22Rv1 (cell line): ENCODE results near the gene SPINK4.
A peak's percentile ranks its signal among the peaks of the same experiment; 100 is the strongest.

Source experiments
- CTCF ChIP-seq: fragments of 450-650 bp; IDR thresholded peaks from 2 replicates; pipeline ENCODE4 v1.5.1; 2017; ENCODE audit warnings: mild to moderate bottlenecking
- ZFX ChIP-seq: fragments of 450-650 bp; IDR thresholded peaks from 2 replicates; pipeline ENCODE4 v1.6.1; 2017; ENCODE audit warnings: antibody characterized with exemption, borderline replicate concordance

GRCh38 chr9:33287087-33287490 is 47.1 kb downstream of the SPINK4 start:
- TF ChIP-seq CTCF (peak; percentile 98), ZFX (no peak)
